ENCODE measurements around the gene HEXIM1.

GRCh38 chr17:45108051-45108450, 40.2 kb upstream of the HEXIM1 start:
- TF ChIP-seq CTCF (conservative IDR thresholded peaks at IDR 0.05; ENCODE audit: low read length) (no peak), EZH2phosphoT487 (IDR thresholded peaks at IDR 0.05; ENCODE audit: borderline replicate concordance, low read depth, low read length) (no peak)

Data from OCI-LY7 (cell line).